ENCODE measurements around the gene CD38.

- TF ChIP-seq CTCF (IDR thresholded peaks at IDR 0.05; ENCODE audit: poor library complexity, severe bottlenecking), result no peak
- TF ChIP-seq SMC3 (conservative IDR thresholded peaks at IDR 0.05; ENCODE audit: poor library complexity), result no peak
- no peak for TF ChIP-seq RAD21 (conservative IDR thresholded peaks at IDR 0.05)
- TF ChIP-seq EZH2 (IDR thresholded peaks at IDR 0.05; ENCODE audit: borderline replicate concordance, insufficient read depth, low read length, poor library complexity, severe bottlenecking), result no peak
- no peak for TF ChIP-seq POLR2AphosphoS5 (IDR thresholded peaks at IDR 0.05)
- TF ChIP-seq REST (IDR thresholded peaks at IDR 0.05; ENCODE audit: borderline replicate concordance), result no peak
- TF ChIP-seq EP300 (conservative IDR thresholded peaks at IDR 0.05; ENCODE audit: poor library complexity, severe bottlenecking), result no peak
- TF ChIP-seq TAF1 (IDR thresholded peaks at IDR 0.05; ENCODE audit: low read depth), result no peak
- TF ChIP-seq MXI1 (conservative IDR thresholded peaks at IDR 0.05; ENCODE audit: poor library complexity, severe bottlenecking), result no peak
Measured at GRCh38 chr4:15744016-15744545, 34.0 kb upstream of the CD38 start.

Data from neural cell (in vitro differentiated cells).